ENCODE data around the gene CD2AP. TPM values are rescaled to one million over a fixed set of nuclear protein-coding genes. Genes with fewer than 3 reads are reported as not detected.

Gene CD2AP
- total RNA-seq, 2 donors from 2014 or later, result 58.1 to 62.4 TPM

GRCh38 chr6:47593979-47594378 is 116.4 kb downstream of the CD2AP start:
- peaks cover 80% of the 10 kb centered on the region for H3K36me3 ChIP-seq (ENCODE audit: control insufficient read depth, insufficient read depth, low read length)
- no peak for DNase-seq
- no peak for TF ChIP-seq CTCF (conservative IDR thresholded peaks at IDR 0.05)
- peaks cover 2% of the 10 kb centered on the region for H3K9me3 Mint-ChIP-seq
- H3K4me3 ChIP-seq (ENCODE audit: low read length), result no peak overlapping the region
- no peak overlapping the region for H3K9ac ChIP-seq (ENCODE audit: extremely low read depth, low read length, poor library complexity, severe bottlenecking)
- no peak overlapping the region for H3K27ac Mint-ChIP-seq
- no peak overlapping the region for H3K4me3 Mint-ChIP-seq
- H3K27me3 ChIP-seq (ENCODE audit: control insufficient read depth, insufficient read depth, low read length, poor library complexity, severe bottlenecking), result no peaks in the 10 kb centered on the region
- no peaks in the 10 kb centered on the region for H3K4me1 ChIP-seq (ENCODE audit: control insufficient read depth, insufficient read depth, low read length)
- peaks cover 59% of the 10 kb centered on the region for H3K36me3 Mint-ChIP-seq (ENCODE audit: low read depth)
- peaks cover 9% of the 10 kb centered on the region for H3K9me3 ChIP-seq (ENCODE audit: control insufficient read depth, low read length)
- no peaks in the 10 kb centered on the region for H3K27me3 Mint-ChIP-seq (ENCODE audit: insufficient read depth)
- H3K27ac ChIP-seq (ENCODE audit: low read depth, low read length), result no peak overlapping the region
- H3K4me1 Mint-ChIP-seq, result no peaks in the 10 kb centered on the region
- WGBS, 2 experiments (ENCODE audit: insufficient coverage in 1 of 2, insufficient read length in 1 of 2), result 100% methylated on average over 1 to 3 of the region's 3 CpGs

- no peak overlapping the region for H3K4me3 ChIP-seq (ENCODE audit: low read length)
Observed at GRCh38 chr6:47595785-47596184, 118.2 kb downstream of the CD2AP start.

GRCh38 chr6:47598367-47598766 is 120.8 kb downstream of the CD2AP start:
- H3K27me3 ChIP-seq (ENCODE audit: control insufficient read depth, insufficient read depth, low read length, poor library complexity, severe bottlenecking), result no peaks in the 10 kb centered on the region
- WGBS, 2 experiments (ENCODE audit: insufficient coverage in 1 of 2, insufficient read length in 1 of 2), result 96 to 100% methylated on average over 2 to 4 of the region's 4 CpGs
- Mint-ChIP-seq H3K27ac (no peak overlapping the region), H3K4me3 (no peak overlapping the region), H3K36me3 (ENCODE audit: low read depth) (peaks cover 32% of the 10 kb centered on the region), H3K9me3 (peaks cover 2% of the 10 kb centered on the region), H3K4me1 (no peaks in the 10 kb centered on the region), H3K27me3 (ENCODE audit: insufficient read depth) (no peaks in the 10 kb centered on the region)
- H3K9me3 ChIP-seq (ENCODE audit: control insufficient read depth, low read length), result peaks cover 9% of the 10 kb centered on the region
- TF ChIP-seq CTCF (conservative IDR thresholded peaks at IDR 0.05), result no peak
- H3K4me3 ChIP-seq (ENCODE audit: low read length), result no peak overlapping the region
- peaks cover 68% of the 10 kb centered on the region for H3K36me3 ChIP-seq (ENCODE audit: control insufficient read depth, insufficient read depth, low read length)
- H3K9ac ChIP-seq (ENCODE audit: extremely low read depth, low read length, poor library complexity, severe bottlenecking), result no peak overlapping the region
- no peak for DNase-seq
- H3K4me1 ChIP-seq (ENCODE audit: control insufficient read depth, insufficient read depth, low read length), result no peaks in the 10 kb centered on the region
- no peak overlapping the region for H3K27ac ChIP-seq (ENCODE audit: low read depth, low read length)

More at GRCh38 chr6:47595785-47596184, 118.2 kb downstream of the CD2AP start:
- H3K4me1 ChIP-seq (ENCODE audit: control insufficient read depth, insufficient read depth, low read length), result no peaks in the 10 kb centered on the region
- Mint-ChIP-seq H3K4me3 (no peak overlapping the region), H3K36me3 (ENCODE audit: low read depth) (peaks cover 46% of the 10 kb centered on the region), H3K27ac (no peak overlapping the region), H3K9me3 (peaks cover 2% of the 10 kb centered on the region), H3K4me1 (no peaks in the 10 kb centered on the region), H3K27me3 (ENCODE audit: insufficient read depth) (no peaks in the 10 kb centered on the region)
- 98% methylated on average over 1 of the region's 1 CpG; no CpG with 5 or more reads in 1 of the 2 experiments for WGBS, 2 experiments (ENCODE audit: insufficient coverage in 1 of 2, insufficient read length in 1 of 2)
- H3K27me3 ChIP-seq (ENCODE audit: control insufficient read depth, insufficient read depth, low read length, poor library complexity, severe bottlenecking), result no peaks in the 10 kb centered on the region
- peaks cover 9% of the 10 kb centered on the region for H3K9me3 ChIP-seq (ENCODE audit: control insufficient read depth, low read length)
- TF ChIP-seq CTCF (conservative IDR thresholded peaks at IDR 0.05), result no peak
- DNase-seq, result no peak
- no peak overlapping the region for H3K9ac ChIP-seq (ENCODE audit: extremely low read depth, low read length, poor library complexity, severe bottlenecking)
- H3K27ac ChIP-seq (ENCODE audit: low read depth, low read length), result no peak overlapping the region
- peaks cover 82% of the 10 kb centered on the region for H3K36me3 ChIP-seq (ENCODE audit: control insufficient read depth, insufficient read depth, low read length)

Data from endodermal cell (in vitro differentiated cells).